ENCODE results near the gene ZIC5.

Gene ZIC5

DNA sequence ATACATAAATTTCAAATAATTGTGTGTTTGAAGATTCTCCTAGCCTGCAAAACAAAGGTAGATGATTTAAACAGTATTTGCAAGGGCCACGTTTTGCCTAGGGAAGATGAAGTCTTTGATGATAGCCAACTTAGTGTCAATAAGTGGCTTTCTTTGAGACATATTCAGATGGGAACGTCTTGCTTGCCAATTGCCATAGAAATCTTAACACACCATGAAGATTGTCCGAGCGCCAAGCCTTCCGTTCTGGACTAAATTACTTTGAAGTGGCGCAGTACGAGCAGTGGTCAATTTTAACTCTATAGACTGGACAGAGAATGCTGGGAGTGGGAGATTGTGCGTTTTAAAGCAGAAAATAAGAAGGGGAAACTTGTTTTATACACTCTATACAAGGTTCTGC lies 9.9 kb downstream of the ZIC5 start:
- Histone ChIP-seq H3K79me2 (ENCODE audit: insufficient read depth, low read length) (no peaks in the 10 kb centered on the region), H3K27me3 (ENCODE audit: insufficient read depth, low read length) (no peaks in the 10 kb centered on the region), H3K9me2 (ENCODE audit: low read depth, low read length) (no peaks in the 10 kb centered on the region), H3K9me3 (ENCODE audit: low read length) (no peaks in the 10 kb centered on the region), H3K4me1 (ENCODE audit: insufficient read depth, low read length, severe bottlenecking) (no peaks in the 10 kb centered on the region), H3K27ac (ENCODE audit: low read depth, low read length, poor library complexity, severe bottlenecking) (no peak overlapping the region), H3K36me3 (ENCODE audit: insufficient read depth, low read length) (no peaks in the 10 kb centered on the region), H3K9ac (ENCODE audit: low read length) (no peak overlapping the region), H3K4me3 (ENCODE audit: low read depth, low read length, poor library complexity, severe bottlenecking) (no peak overlapping the region), H4K20me1 (ENCODE audit: insufficient read depth, low read length) (no peaks in the 10 kb centered on the region), H3K4me2 (ENCODE audit: low read length) (no peak overlapping the region), H2AFZ (ENCODE audit: low read length) (no peak overlapping the region), H3F3A (ENCODE audit: insufficient read depth, low read length) (no peaks in the 10 kb centered on the region)
- TF ChIP-seq, protein P1, sequence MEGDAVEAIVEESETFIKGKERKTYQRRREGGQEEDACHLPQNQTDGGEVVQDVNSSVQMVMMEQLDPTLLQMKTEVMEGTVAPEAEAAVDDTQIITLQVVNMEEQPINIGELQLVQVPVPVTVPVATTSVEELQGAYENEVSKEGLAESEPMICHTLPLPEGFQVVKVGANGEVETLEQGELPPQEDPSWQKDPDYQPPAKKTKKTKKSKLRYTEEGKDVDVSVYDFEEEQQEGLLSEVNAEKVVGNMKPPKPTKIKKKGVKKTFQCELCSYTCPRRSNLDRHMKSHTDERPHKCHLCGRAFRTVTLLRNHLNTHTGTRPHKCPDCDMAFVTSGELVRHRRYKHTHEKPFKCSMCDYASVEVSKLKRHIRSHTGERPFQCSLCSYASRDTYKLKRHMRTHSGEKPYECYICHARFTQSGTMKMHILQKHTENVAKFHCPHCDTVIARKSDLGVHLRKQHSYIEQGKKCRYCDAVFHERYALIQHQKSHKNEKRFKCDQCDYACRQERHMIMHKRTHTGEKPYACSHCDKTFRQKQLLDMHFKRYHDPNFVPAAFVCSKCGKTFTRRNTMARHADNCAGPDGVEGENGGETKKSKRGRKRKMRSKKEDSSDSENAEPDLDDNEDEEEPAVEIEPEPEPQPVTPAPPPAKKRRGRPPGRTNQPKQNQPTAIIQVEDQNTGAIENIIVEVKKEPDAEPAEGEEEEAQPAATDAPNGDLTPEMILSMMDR (IDR thresholded peaks at IDR 0.05; ENCODE audit: low read length): no peak
- no peak for TF ChIP-seq EZH2 (IDR thresholded peaks at IDR 0.05; ENCODE audit: borderline replicate concordance, low read length)

DNA sequence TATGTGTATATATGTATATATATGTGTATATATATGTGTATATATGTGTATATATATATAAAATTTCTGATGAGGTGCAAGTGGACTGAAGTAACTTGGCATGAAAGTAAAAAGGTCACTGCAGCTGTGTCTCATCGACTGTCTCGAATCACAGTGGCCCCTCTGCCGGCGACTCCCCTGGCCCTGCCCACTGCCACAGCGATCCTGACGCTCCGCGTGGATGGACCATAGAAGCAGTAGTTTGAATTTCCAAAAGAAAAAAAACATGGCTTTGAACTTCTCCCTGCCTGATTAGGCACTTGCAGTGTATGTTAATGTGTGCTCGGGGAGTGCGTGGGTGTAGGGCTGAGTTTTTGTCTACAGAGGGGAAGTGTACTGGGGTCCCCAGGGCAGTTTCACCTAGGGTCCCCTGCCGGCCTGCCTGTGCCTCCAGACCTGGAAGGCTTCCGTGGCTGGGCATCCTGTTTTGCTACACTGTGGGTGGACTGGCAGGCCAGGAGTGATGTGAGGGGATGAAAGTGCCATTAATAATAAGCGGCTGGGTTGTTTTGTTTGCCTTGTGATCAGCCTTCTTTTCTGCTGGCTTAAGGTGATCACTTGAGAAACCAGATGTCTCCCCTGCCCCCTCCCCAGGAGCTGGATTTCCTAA lies 10.8 kb downstream of the ZIC5 start:
- no peaks in the 10 kb centered on the region for H4K20me1 ChIP-seq (ENCODE audit: insufficient read depth, low read length)
- no peaks in the 10 kb centered on the region for H3K36me3 ChIP-seq (ENCODE audit: insufficient read depth, low read length)
- TF ChIP-seq, protein P1 (IDR thresholded peaks at IDR 0.05; ENCODE audit: low read length): no peak
- TF ChIP-seq EZH2 (IDR thresholded peaks at IDR 0.05; ENCODE audit: borderline replicate concordance, low read length): no peak
- no peak overlapping the region for H3K4me3 ChIP-seq (ENCODE audit: low read depth, low read length, poor library complexity, severe bottlenecking)
- H3F3A ChIP-seq (ENCODE audit: insufficient read depth, low read length): no peaks in the 10 kb centered on the region
- no peak overlapping the region for H3K4me2 ChIP-seq (ENCODE audit: low read length)
- H3K9me2 ChIP-seq (ENCODE audit: low read depth, low read length): no peaks in the 10 kb centered on the region
- H2AFZ ChIP-seq (ENCODE audit: low read length): no peak overlapping the region
- H3K79me2 ChIP-seq (ENCODE audit: insufficient read depth, low read length): no peaks in the 10 kb centered on the region
- no peak overlapping the region for H3K27ac ChIP-seq (ENCODE audit: low read depth, low read length, poor library complexity, severe bottlenecking)
- H3K27me3 ChIP-seq (ENCODE audit: insufficient read depth, low read length): no peaks in the 10 kb centered on the region
- no peaks in the 10 kb centered on the region for H3K9me3 ChIP-seq (ENCODE audit: low read length)
- no peak overlapping the region for H3K9ac ChIP-seq (ENCODE audit: low read length)
- H3K4me1 ChIP-seq (ENCODE audit: insufficient read depth, low read length, severe bottlenecking): no peaks in the 10 kb centered on the region

GRCh38 chr13:99959540-99960230 lies 11.9 kb downstream of the ZIC5 start:
- Histone ChIP-seq H3K4me3 (ENCODE audit: low read depth, low read length, poor library complexity, severe bottlenecking) (no peak overlapping the region), H3K27ac (ENCODE audit: low read depth, low read length, poor library complexity, severe bottlenecking) (no peak overlapping the region), H3K4me1 (ENCODE audit: insufficient read depth, low read length, severe bottlenecking) (no peaks in the 10 kb centered on the region), H3K4me2 (ENCODE audit: low read length) (no peak overlapping the region), H3K79me2 (ENCODE audit: insufficient read depth, low read length) (no peaks in the 10 kb centered on the region), H3K9ac (ENCODE audit: low read length) (no peak overlapping the region), H3K9me2 (ENCODE audit: low read depth, low read length) (no peaks in the 10 kb centered on the region), H3K9me3 (ENCODE audit: low read length) (no peaks in the 10 kb centered on the region), H3K36me3 (ENCODE audit: insufficient read depth, low read length) (no peaks in the 10 kb centered on the region), H3K27me3 (ENCODE audit: insufficient read depth, low read length) (no peaks in the 10 kb centered on the region), H3F3A (ENCODE audit: insufficient read depth, low read length) (no peaks in the 10 kb centered on the region), H4K20me1 (ENCODE audit: insufficient read depth, low read length) (no peaks in the 10 kb centered on the region), H2AFZ (ENCODE audit: low read length) (no peak overlapping the region)
- TF ChIP-seq, protein P1 (IDR thresholded peaks at IDR 0.05; ENCODE audit: low read length): no peak
- TF ChIP-seq EZH2 (IDR thresholded peaks at IDR 0.05; ENCODE audit: borderline replicate concordance, low read length): no peak

Measured in OCI-LY1 (cell line).